Measurements from ENCODE around the gene ST6GAL2. TPM values are rescaled to one million over a fixed set of nuclear protein-coding genes. Genes with fewer than 3 reads are reported as not detected.

Gene ST6GAL2
- total RNA-seq, 1 donor: 0.36 TPM

DNA sequence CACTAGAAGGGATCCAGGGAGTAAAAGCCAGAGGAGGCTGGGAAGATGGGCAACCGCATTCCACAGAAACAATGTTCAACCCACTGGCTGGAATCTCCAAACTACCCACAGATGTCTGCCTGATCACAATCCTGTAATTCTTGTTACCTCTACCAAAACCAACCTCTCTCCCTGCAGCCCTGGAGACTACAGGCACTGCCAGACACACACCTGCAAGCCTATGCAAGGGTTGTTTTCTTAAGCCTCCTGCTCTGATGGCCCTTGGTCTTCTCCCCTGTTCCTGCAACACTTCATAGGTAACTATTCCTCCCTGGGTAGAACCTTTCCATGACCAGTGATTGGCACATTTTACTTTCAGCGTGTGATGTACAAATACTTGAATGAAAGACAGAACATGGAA is 21.9 kb downstream of the ST6GAL2 start:
- Histone ChIP-seq H3K4me2 (ENCODE audit: insufficient read depth, low read length) (no peak overlapping the region), H3K27me3 (ENCODE audit: insufficient read depth, low read length) (peaks cover 3% of the 10 kb centered on the region), H4K20me1 (ENCODE audit: insufficient read depth, low read length) (no peaks in the 10 kb centered on the region)

DNA sequence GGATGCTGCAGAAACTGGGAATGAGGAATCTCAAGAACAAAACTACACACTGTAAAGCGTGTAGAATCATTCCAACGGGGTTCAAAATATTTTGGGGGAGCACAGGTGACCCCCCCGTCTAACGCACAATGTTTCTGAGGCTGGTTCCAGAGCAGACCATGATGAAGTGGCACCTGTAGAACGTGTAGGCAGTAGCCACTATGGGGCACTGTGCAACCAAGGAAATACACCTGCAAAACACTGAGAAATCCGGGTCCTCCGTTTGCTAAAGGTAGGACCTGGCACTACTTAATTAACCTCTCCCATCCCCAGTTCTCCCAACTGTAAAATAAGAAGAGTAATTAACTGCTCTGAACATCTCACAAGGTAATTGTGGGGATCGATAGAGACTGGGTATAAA is 22.6 kb downstream of the ST6GAL2 start:
- TF ChIP-seq, protein P1, sequence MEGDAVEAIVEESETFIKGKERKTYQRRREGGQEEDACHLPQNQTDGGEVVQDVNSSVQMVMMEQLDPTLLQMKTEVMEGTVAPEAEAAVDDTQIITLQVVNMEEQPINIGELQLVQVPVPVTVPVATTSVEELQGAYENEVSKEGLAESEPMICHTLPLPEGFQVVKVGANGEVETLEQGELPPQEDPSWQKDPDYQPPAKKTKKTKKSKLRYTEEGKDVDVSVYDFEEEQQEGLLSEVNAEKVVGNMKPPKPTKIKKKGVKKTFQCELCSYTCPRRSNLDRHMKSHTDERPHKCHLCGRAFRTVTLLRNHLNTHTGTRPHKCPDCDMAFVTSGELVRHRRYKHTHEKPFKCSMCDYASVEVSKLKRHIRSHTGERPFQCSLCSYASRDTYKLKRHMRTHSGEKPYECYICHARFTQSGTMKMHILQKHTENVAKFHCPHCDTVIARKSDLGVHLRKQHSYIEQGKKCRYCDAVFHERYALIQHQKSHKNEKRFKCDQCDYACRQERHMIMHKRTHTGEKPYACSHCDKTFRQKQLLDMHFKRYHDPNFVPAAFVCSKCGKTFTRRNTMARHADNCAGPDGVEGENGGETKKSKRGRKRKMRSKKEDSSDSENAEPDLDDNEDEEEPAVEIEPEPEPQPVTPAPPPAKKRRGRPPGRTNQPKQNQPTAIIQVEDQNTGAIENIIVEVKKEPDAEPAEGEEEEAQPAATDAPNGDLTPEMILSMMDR (IDR thresholded peaks at IDR 0.05; ENCODE audit: extremely low read depth, low read depth, low read length): peak; percentile 31
- H3K79me2 ChIP-seq (ENCODE audit: insufficient read depth, low read length): no peaks in the 10 kb centered on the region

More for the DNA sequence above, 21.9 kb downstream of the ST6GAL2 start:
- Histone ChIP-seq H3K4me3 (ENCODE audit: insufficient read depth, low read length) (no peak overlapping the region), H3K36me3 (ENCODE audit: insufficient read depth, low read length) (no peaks in the 10 kb centered on the region), H3K9me3 (ENCODE audit: low read depth, low read length) (no peaks in the 10 kb centered on the region), H3K27ac (ENCODE audit: low read depth, low read length) (no peak overlapping the region), H3K79me2 (ENCODE audit: insufficient read depth, low read length) (no peaks in the 10 kb centered on the region), H2AFZ (ENCODE audit: low read length) (no peak overlapping the region), H3K4me1 (ENCODE audit: insufficient read depth, low read length) (no peaks in the 10 kb centered on the region)
- DNase-seq (ENCODE audit: insufficient read length, low spot score, missing footprints): no peak
- TF ChIP-seq, protein P1 (IDR thresholded peaks at IDR 0.05; ENCODE audit: extremely low read depth, low read depth, low read length): no peak

DNA sequence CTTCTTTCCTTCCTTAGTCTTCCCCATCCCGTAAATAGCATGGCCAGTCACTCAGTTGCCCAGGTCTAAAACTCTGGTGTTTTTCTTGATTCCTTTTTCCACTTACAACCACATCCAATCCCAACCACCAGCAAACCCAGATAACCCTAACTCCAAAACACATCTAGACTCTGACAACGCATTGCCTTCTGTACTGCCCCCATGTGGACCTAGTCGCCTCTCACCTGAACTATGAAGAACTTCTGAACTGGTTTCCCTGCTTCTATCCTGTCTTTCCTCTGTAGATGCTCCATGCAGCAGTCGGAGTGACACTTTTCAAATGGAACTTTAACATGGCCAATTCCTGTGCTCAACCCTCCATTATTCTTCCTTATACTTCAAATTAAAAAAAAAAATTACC is 26.5 kb downstream of the ST6GAL2 start:
- Histone ChIP-seq H3K4me3 (ENCODE audit: insufficient read depth, low read length) (no peak overlapping the region), H3K27me3 (ENCODE audit: insufficient read depth, low read length) (no peaks in the 10 kb centered on the region), H3K9me3 (ENCODE audit: low read depth, low read length) (no peaks in the 10 kb centered on the region), H2AFZ (ENCODE audit: low read length) (no peak overlapping the region), H4K20me1 (ENCODE audit: insufficient read depth, low read length) (no peaks in the 10 kb centered on the region), H3K4me1 (ENCODE audit: insufficient read depth, low read length) (no peaks in the 10 kb centered on the region), H3K4me2 (ENCODE audit: insufficient read depth, low read length) (no peak overlapping the region), H3K79me2 (ENCODE audit: insufficient read depth, low read length) (no peaks in the 10 kb centered on the region), H3K27ac (ENCODE audit: low read depth, low read length) (no peak overlapping the region), H3K36me3 (ENCODE audit: insufficient read depth, low read length) (no peaks in the 10 kb centered on the region)
- TF ChIP-seq, protein P1 (IDR thresholded peaks at IDR 0.05; ENCODE audit: extremely low read depth, low read depth, low read length): no peak
- no peak for DNase-seq (ENCODE audit: insufficient read length, low spot score, missing footprints)

More for the DNA sequence above, 22.6 kb downstream of the ST6GAL2 start:
- Histone ChIP-seq H3K9me3 (ENCODE audit: low read depth, low read length) (no peaks in the 10 kb centered on the region), H4K20me1 (ENCODE audit: insufficient read depth, low read length) (no peaks in the 10 kb centered on the region), H3K4me3 (ENCODE audit: insufficient read depth, low read length) (no peak overlapping the region), H2AFZ (ENCODE audit: low read length) (no peak overlapping the region), H3K27ac (ENCODE audit: low read depth, low read length) (no peak overlapping the region), H3K4me1 (ENCODE audit: insufficient read depth, low read length) (no peaks in the 10 kb centered on the region), H3K4me2 (ENCODE audit: insufficient read depth, low read length) (no peak overlapping the region), H3K27me3 (ENCODE audit: insufficient read depth, low read length) (peaks cover 3% of the 10 kb centered on the region), H3K36me3 (ENCODE audit: insufficient read depth, low read length) (no peaks in the 10 kb centered on the region)
- DNase-seq (ENCODE audit: insufficient read length, low spot score, missing footprints): no peak

DNA sequence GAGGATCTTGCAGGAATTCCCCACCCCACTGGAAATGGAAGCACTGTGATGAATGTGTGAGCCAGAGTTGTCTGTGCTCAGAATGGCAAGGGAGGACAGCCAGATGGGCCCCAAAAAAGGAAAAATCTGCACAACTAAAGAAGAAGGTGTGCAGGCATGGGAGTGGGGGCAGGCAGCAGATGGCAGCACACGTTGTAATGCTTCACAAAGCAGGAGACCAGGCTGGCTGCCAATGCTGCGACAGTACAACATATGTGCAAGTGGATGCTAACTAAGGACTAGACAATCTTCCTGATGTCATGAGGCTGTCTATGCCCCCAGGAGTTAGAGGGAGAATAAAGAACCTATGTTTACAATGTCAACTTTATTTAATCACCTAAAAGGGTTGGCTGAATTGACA is 27.2 kb downstream of the ST6GAL2 start:
- no peak overlapping the region for H3K27ac ChIP-seq (ENCODE audit: low read depth, low read length)
- TF ChIP-seq, protein P1 (IDR thresholded peaks at IDR 0.05; ENCODE audit: extremely low read depth, low read depth, low read length): no peak
- no peaks in the 10 kb centered on the region for H3K27me3 ChIP-seq (ENCODE audit: insufficient read depth, low read length)
- H3K4me3 ChIP-seq (ENCODE audit: insufficient read depth, low read length): no peak overlapping the region
- no peaks in the 10 kb centered on the region for H4K20me1 ChIP-seq (ENCODE audit: insufficient read depth, low read length)
- DNase-seq (ENCODE audit: insufficient read length, low spot score, missing footprints): no peak
- H3K36me3 ChIP-seq (ENCODE audit: insufficient read depth, low read length): no peaks in the 10 kb centered on the region
- H3K79me2 ChIP-seq (ENCODE audit: insufficient read depth, low read length): no peaks in the 10 kb centered on the region
- no peak overlapping the region for H3K4me2 ChIP-seq (ENCODE audit: insufficient read depth, low read length)
- H3K9me3 ChIP-seq (ENCODE audit: low read depth, low read length): no peaks in the 10 kb centered on the region
- no peak overlapping the region for H2AFZ ChIP-seq (ENCODE audit: low read length)
- no peaks in the 10 kb centered on the region for H3K4me1 ChIP-seq (ENCODE audit: insufficient read depth, low read length)

Data from osteoblast (primary cell).